Measurements from ENCODE around the gene SHISA9. TPM values are rescaled to one million over a fixed set of nuclear protein-coding genes. Genes with fewer than 3 reads are reported as not detected.

Gene SHISA9
- polyA plus RNA-seq, 3 donors, result 0.01 TPM; not detected in 2

- peaks cover 0 to 6% of the 10 kb centered on the region in 2 donors for H3K9me3 ChIP-seq (replicated peaks in 1 of 2; ENCODE audit: control insufficient read depth in 1 of 2, insufficient read depth in 1 of 2, low read length in 2 of 2)
- Mint-ChIP-seq H3K4me1 (no peaks in the 10 kb centered on the region), H3K27me3 (ENCODE audit: low read depth in 3 of 3) (peaks cover 0 to 3% (median 1%) of the 10 kb centered on the region in 3 donors), H3K9me3 (peaks cover 5 to 20% (median 11%) of the 10 kb centered on the region in 7 donors), H3K27ac (no peak overlapping the region), H3K4me3 (no peak overlapping the region), H3K36me3 (no peaks in the 10 kb centered on the region)
- H3K9ac ChIP-seq (ENCODE audit: insufficient read depth, low read length, poor library complexity, severe bottlenecking), result no peak overlapping the region
- no peaks in the 10 kb centered on the region for H3K79me2 ChIP-seq (ENCODE audit: insufficient read depth, low read length)
- H3K4me1 ChIP-seq (ENCODE audit: control insufficient read depth in 1 of 2, insufficient read depth in 2 of 2, low read length in 2 of 2), result no peaks in the 10 kb centered on the region
- no peak overlapping the region for H3K27ac ChIP-seq (ENCODE audit: low read depth in 1 of 2, low read length in 2 of 2)
- WGBS (ENCODE audit: insufficient coverage), result 91% methylated on average over 3 of the region's 4 CpGs
- no peaks in the 10 kb centered on the region for H3K27me3 ChIP-seq (ENCODE audit: control insufficient read depth in 2 of 2, insufficient read depth in 2 of 2, low read length in 2 of 2)
- TF ChIP-seq CTCF (IDR thresholded peaks at IDR 0.05), result no peak
- H2AFZ ChIP-seq (ENCODE audit: insufficient read depth, low read depth, low read length, poor library complexity, severe bottlenecking), result no peak overlapping the region
- H3K4me2 ChIP-seq (replicated peaks; ENCODE audit: extremely low read depth, low read length, poor library complexity, severe bottlenecking), result no peak overlapping the region
- no peaks in the 10 kb centered on the region for H3K36me3 ChIP-seq (replicated peaks in 1 of 2; ENCODE audit: control insufficient read depth in 1 of 2, insufficient read depth in 2 of 2, low read length in 2 of 2)
- DNase-seq, result no peak
- intact Hi-C loops (cut with micrococcal nuclease), result no loop called here
- no peak overlapping the region for H3K4me3 ChIP-seq (replicated peaks in 1 of 3; ENCODE audit: low read depth in 2 of 3, low read length in 3 of 3)
- H4K20me1 ChIP-seq (ENCODE audit: insufficient read depth, low read length), result no peaks in the 10 kb centered on the region
Observed at GRCh38 chr16:13231365-13231764, 330.0 kb downstream of the SHISA9 start.

GRCh38 chr16:13234999-13235398 is 333.6 kb downstream of the SHISA9 start:
- H3K9me3 Mint-ChIP-seq, result peaks cover 5 to 14% (median 13%) of the 10 kb centered on the region in 7 donors
- DNase-seq, result no peak

More at GRCh38 chr16:13234999-13235398, 333.6 kb downstream of the SHISA9 start:
- Histone ChIP-seq H3K4me1 (ENCODE audit: control insufficient read depth in 1 of 2, insufficient read depth in 2 of 2, low read length in 2 of 2) (no peaks in the 10 kb centered on the region), H4K20me1 (ENCODE audit: insufficient read depth, low read length) (no peaks in the 10 kb centered on the region), H3K4me2 (replicated peaks; ENCODE audit: extremely low read depth, low read length, poor library complexity, severe bottlenecking) (no peak overlapping the region), H3K36me3 (replicated peaks in 1 of 2; ENCODE audit: control insufficient read depth in 1 of 2, insufficient read depth in 2 of 2, low read length in 2 of 2) (no peaks in the 10 kb centered on the region), H2AFZ (ENCODE audit: insufficient read depth, low read depth, low read length, poor library complexity, severe bottlenecking) (no peak overlapping the region), H3K27me3 (ENCODE audit: control insufficient read depth in 2 of 2, insufficient read depth in 2 of 2, low read length in 2 of 2) (no peaks in the 10 kb centered on the region), H3K9ac (ENCODE audit: insufficient read depth, low read length, poor library complexity, severe bottlenecking) (no peak overlapping the region), H3K4me3 (replicated peaks in 1 of 3; ENCODE audit: low read depth in 2 of 3, low read length in 3 of 3) (no peak overlapping the region), H3K79me2 (ENCODE audit: insufficient read depth, low read length) (no peaks in the 10 kb centered on the region), H3K9me3 (replicated peaks in 1 of 2; ENCODE audit: control insufficient read depth in 1 of 2, insufficient read depth in 1 of 2, low read length in 2 of 2) (peaks cover 0 to 6% of the 10 kb centered on the region in 2 donors), H3K27ac (ENCODE audit: low read depth in 1 of 2, low read length in 2 of 2) (no peak overlapping the region)
- 91% methylated on average over 17 of the region's 17 CpGs for WGBS (ENCODE audit: insufficient coverage)
- TF ChIP-seq CTCF (IDR thresholded peaks at IDR 0.05), result no peak
- H3K27me3 Mint-ChIP-seq (ENCODE audit: low read depth in 3 of 3), result peaks cover 0 to 4% (median 3%) of the 10 kb centered on the region in 3 donors
- H3K4me3 Mint-ChIP-seq, result no peak overlapping the region
- intact Hi-C loops (cut with micrococcal nuclease), result no loop called here
- H3K27ac Mint-ChIP-seq, result no peak overlapping the region
- no peaks in the 10 kb centered on the region for H3K4me1 Mint-ChIP-seq
- no peaks in the 10 kb centered on the region for H3K36me3 Mint-ChIP-seq

Measured in CD14-positive monocyte (primary cell).